ENCODE measurements around the gene PATJ.

DNA sequence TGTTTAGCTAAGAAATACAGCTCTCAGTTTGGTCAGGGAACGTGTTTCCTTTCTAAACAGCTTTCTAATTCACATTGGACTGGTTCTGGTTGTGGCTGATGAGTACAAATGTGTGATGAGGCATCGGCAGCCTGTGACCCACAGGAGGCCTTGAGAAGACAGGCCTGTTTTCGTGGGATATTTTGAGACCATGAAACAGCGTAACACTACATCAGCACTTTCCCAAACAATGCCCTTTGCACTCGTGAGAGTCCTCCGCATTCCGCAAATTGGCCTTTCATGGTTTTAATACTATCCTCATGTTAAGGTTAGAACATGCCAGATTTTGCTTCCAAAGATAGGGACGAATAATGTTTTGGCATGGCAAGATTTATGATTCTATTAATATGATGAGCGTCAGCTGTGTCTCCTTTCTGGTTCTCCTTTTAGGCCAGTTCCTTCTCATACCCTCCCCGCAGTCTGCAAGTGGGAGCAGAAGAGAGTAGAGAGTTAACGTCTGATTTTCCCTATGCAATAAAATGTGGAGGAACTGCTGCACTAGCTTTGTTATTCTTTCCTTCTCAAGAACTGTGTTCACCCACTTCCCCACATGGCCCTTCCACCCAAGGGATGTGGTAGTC, 368.0 kb downstream of the PATJ start:
- TF ChIP-seq, protein P1, sequence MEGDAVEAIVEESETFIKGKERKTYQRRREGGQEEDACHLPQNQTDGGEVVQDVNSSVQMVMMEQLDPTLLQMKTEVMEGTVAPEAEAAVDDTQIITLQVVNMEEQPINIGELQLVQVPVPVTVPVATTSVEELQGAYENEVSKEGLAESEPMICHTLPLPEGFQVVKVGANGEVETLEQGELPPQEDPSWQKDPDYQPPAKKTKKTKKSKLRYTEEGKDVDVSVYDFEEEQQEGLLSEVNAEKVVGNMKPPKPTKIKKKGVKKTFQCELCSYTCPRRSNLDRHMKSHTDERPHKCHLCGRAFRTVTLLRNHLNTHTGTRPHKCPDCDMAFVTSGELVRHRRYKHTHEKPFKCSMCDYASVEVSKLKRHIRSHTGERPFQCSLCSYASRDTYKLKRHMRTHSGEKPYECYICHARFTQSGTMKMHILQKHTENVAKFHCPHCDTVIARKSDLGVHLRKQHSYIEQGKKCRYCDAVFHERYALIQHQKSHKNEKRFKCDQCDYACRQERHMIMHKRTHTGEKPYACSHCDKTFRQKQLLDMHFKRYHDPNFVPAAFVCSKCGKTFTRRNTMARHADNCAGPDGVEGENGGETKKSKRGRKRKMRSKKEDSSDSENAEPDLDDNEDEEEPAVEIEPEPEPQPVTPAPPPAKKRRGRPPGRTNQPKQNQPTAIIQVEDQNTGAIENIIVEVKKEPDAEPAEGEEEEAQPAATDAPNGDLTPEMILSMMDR (IDR thresholded peaks at IDR 0.05), result no peak
- TF ChIP-seq POLR2AphosphoS5 (IDR thresholded peaks at IDR 0.05) (no peak), POLR2A (IDR thresholded peaks at IDR 0.05) (no peak)
